ENCODE data around the gene S100A10.

The S100A10 gene

GRCh38 chr1:151960780-151961513 lies 32.7 kb downstream of the S100A10 start:
- no peak for DNase-seq

DNA sequence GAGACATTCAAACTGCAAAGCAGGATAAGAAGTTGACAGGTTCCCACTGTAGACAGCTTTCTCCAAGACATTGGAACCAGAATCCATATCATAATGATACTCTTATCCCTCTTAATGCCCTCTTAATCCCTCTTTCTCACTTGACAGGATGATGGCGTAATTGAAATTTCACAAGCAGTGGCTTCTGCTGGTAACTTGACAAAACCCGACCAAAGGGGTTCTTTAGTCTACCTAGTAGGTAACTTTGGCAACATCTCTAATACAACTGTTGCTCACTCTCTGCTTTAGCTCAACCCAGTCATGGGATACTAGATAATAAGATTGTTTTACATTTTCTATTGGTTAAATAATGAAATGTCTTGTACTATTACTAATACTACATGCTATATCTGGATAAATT lies 34.7 kb downstream of the S100A10 start:
- no peak for DNase-seq

DNA sequence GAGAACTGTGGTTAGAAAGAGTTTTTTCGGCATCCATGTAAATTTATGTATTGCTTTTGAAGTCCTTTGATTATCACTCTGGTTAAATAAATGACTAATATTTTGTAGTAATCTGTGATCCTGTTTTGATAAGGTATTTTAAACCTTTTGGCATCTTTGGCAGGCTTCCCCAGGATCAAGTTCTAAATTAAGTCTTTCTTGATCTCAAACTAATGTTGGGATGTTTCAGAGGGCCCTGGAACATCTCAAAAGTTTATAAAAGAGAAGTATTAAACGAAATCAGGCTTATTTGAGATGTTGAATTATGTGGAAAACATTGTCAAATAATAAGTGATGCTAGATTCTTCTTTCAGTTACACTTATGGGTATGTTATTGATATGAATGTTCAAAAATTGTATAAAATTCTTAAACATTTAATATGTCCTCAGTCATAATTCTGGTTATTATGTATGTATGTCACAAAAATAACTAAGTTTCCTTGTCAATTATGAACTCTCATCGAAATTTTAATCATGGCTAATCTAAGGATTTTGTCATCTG lies 36.6 kb downstream of the S100A10 start:
- no peak for DNase-seq

DNA sequence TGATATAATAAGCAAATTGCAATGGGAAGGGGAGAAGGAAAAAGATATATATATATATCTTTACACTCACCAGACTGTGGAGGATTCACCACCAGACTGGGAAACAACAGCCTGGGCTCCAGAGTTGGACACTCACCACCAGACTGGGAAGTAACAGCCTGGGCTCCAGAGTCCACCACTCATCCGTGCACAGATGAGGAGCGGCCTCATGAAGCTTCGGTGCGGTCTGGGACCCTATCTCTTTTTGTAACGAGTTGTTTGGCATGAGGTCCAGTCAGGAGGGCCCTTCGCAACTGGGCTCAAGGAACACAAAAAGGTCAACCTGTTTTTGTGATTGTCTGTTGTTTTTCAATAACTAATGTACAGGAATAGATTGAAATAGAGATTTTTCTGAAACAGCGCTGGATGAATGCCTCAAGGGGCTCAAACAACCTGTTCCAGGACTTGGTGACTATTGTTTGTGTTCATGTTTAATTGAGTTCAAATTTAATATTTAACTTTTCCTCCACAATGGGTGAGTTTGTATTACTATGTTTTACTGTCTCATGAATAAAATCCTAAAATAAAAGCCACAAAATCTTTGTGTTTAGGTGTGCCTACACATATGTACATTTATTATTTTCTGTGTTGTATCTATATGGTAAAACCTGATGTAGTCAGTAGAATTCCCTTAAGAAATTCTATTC lies 40.1 kb downstream of the S100A10 start:
- DNase-seq = no peak

GRCh38 chr1:151952811-151953210 lies 40.8 kb downstream of the S100A10 start:
- no peak for DNase-seq

DNA sequence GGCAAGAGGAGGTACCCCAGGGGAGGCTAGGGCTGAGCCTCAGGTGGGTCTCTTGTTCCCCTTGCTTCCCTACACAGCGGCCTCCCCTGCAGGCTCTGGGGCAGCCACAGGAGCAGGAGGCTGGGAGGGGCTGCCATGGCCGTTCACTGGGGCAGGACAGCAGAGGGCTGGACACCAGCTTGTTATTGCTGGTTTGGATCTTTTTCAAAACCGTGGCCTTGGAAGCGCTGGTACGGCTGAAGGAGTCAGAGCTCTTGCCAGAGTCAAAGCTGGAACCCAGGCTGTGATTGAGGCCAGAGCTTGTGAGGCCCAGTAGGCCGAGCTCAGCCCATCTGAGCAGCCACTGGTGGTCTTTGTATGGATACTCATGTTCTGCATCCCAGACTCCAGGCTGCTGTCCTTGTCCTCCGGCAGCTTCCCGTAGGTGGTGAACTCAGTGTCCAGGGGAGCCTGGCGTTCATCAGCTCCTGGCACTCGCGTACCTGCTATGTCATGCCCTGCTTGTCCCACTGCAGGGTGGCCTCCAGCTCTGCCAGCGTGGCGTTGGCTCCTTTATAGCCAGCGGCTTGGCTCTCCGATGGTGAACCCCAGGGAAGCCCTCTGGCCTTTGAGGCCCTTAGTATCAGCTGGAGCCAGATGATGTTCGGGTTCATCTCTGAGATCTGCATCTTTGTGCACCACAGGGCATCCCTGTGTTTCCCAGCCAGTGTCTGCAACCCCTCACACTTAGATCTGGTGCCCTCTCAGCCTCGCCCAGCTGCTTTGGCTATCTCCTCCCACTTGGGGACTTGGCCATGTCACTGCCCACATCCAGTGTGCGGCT lies 44.1 kb downstream of the S100A10 start:
- DNase-seq = no peak

GRCh38 chr1:151948506-151948905 lies 45.2 kb downstream of the S100A10 start:
- DNase-seq = no peak

DNA sequence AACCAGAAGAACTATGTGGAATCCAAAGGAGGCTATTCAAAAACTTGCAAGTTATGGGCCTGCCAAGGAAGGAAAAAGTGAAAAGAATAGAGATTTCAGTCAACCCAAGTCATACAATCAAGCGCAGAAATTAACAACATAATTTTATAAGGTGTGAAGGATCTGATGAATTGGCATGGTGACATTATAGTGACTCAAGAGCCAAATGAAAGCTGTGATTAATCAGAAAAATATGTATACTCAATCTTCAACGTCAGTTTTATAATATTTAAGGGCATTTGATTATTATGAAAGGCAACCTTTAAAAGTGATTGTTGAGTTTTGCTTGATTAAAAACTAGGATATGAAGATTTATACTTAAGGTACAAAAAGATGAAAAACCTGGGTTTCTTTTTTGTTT lies 46.5 kb downstream of the S100A10 start:
- no peak for DNase-seq

GRCh38 chr1:151945725-151946722 lies 47.6 kb downstream of the S100A10 start:
- peak; percentile 93 for DNase-seq

DNA sequence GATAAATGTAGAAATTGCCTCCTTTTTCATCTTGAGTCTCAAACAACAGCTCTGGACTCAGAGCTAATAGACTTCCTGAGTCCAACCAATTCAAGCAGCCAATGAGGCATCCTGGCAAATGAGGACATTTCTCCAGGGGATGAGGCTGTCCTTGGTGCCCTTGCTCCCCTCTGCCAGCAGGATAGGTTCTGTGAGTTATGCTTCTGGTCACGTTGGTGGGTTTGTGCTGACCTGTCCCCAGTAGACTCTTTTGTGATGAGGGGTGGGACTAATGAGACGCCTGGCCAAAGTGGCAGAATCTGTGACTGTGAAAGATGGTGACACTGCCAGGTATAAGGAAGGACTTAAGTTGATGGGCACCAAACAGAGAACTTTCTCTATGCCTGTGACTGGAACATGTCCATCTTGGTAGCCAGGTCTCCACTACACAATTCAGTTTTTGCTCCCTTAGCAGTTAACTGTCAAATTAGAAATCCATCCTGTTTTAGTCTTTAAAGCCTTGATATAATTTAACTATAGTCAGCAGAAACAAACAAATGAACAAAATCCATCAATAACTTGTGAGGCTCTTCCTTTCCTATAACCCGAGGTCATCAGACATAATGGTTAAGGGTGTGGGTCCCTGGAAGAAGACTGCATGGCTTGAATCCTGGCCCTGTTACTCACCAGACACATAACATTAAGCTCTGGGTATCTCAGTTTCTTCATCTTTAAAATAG lies 48.6 kb downstream of the S100A10 start:
- no peak for DNase-seq

- DNase-seq = no peak
Measured at GRCh38 chr1:151944126-151944856, 49.4 kb downstream of the S100A10 start.

DNA sequence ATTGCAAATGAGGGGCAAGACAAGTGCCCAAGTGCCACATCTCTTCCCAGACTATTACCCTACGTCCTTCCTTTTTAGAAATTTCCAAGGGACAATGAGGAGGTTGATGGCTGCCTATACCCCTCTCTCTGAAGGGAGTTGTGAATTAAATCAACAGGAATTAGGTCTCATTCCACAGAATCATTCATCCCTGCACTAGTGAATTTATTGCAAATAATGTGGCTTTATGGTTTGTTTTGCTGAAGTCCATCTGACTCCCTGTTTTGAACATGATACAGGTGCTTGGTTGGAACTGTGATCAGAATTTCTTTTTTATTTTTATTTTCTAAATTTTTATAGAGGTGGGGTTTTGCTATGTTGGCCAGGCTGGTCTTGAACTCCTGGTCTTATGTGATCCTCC lies 50.1 kb downstream of the S100A10 start:
- DNase-seq = no peak

DNA sequence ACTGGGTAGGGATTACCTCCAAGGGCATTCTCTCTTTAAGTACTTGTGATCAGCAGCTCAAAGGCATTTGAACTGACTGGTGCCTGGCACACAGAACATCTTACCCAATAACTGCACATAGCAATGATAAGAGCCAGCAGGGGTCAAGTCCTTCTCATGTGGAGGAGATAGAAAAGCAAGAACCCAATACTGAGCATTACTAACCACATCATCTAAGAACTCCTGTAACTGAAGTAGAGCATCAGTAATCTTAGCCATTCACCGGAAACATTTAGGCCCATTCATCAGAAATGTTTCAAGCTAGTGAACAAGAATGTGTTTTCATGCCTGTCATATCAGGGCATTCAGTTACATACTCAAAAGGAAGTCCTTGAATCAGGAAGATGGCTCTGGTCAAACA lies 50.8 kb downstream of the S100A10 start:
- DNase-seq = no peak

DNA sequence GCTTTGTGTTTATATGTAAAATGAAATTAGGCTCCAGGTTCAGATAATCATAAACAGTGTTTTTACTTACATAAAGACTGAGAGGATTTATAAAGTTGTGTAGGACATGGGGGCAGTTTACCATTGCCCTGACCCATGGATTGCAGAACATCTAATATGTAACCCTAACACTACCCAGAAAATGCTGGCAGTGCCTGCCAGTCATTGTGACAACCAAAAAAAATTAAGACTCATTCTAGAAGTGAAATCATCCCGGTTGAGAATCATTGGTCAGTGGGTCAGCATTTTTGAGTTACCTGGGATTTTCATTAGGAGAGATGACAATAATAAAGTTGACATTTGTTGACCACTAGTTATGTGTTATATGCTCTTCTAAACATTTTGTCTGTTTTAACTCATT lies 53.1 kb downstream of the S100A10 start:
- DNase-seq = no peak

GRCh38 chr1:151939779-151940178 lies 53.9 kb downstream of the S100A10 start:
- DNase-seq = no peak

DNA sequence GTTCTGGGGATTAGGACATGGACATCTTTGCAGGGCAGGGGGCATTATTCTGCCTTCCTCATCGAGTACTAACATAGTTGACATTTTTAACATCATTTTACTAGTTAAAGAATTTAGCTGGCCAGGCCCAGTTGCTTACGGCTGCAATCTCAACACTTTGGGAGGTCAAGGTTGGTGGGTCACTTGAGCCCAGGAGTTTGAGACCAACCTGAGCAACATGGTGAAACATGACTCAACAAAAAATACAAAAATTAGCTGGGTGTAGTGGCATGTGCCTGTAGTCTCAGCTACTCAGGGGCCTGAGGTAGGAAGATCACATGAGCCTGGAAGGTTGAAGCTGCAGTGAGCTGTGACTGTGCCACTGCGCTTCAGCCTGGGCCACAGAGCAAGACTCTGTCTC lies 54.5 kb downstream of the S100A10 start:
- DNase-seq = no peak

DNA sequence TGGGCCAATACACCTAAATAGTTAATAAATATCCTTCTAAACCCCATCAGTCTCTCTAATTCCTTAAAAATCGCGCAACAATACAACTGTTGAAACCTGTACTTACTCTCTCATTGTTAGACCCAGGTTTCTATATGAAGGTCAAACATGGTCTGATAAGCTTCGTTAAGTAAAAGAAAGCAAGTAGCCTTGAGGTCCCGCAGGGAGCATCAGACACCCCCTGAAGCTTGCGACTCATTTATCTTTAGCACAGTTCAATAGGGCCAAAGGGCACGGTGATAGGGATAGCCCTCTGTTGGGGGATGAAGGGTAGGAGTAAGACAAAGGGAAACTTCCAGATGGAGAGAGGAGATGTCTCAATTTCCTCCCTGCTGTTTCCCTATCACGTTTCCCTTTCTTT lies 57.0 kb downstream of the S100A10 start:
- no peak for DNase-seq

GRCh38 chr1:151935894-151936602 lies 57.6 kb downstream of the S100A10 start:
- no peak for DNase-seq

DNA sequence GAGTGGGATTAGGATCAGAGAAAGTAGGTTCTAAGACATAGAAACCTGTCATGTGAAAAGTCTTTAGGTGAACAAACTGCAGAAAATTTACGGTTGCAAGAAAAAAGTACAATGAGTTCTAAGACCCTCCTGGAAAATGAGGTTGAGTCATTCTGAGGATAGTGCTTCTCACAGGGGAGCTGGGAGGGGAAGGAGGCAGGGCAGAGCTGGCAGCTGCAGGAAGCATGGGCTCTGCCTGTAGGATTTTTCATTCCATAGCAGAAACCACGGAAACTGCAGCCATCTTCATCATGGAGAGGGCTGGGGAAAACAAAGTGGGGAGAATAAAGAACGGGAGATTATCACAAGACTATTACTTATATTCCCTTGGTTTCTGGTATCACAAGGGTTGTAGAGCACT lies 58.5 kb downstream of the S100A10 start:
- peak; percentile 62 for DNase-seq

GRCh38 chr1:151934048-151934493 lies 59.6 kb downstream of the S100A10 start:
- DNase-seq = peak; percentile 63

All from fibroblast of upper back skin (primary cell).